Osteoblast (primary cell): ENCODE data around the gene AUTS2. TPM values are rescaled to one million over a fixed set of nuclear protein-coding genes. Genes with fewer than 3 reads are reported as not detected.

ENCODE experiments used
- DNase-seq: peaks from one replicate; pipeline ENCODE4 v3.0.0; 2011; ENCODE audit warnings: low spot score, mixed read lengths; ENCODE audit not compliant: insufficient read length; ENCODE audit errors: missing footprints
- H2AFZ ChIP-seq: 2 replicates; pipeline ENCODE4 v1.6.0; 2011; ENCODE audit warnings: mild to moderate bottlenecking, low read length
- H3K27ac ChIP-seq: 2 replicates; pipeline ENCODE4 v1.5.1; 2011; ENCODE audit warnings: mild to moderate bottlenecking, low read depth, low read length, moderate library complexity
- H3K27me3 ChIP-seq: 2 replicates; pipeline ENCODE4 v1.6.0; 2012; ENCODE audit warnings: mild to moderate bottlenecking, control low read depth, inconsistent platforms, low read length, moderate library complexity; ENCODE audit not compliant: insufficient read depth
- H3K36me3 ChIP-seq: 2 replicates; pipeline ENCODE4 v1.5.1; 2011; ENCODE audit warnings: mild to moderate bottlenecking, low read length, control low read depth, moderate library complexity; ENCODE audit not compliant: insufficient read depth
- H3K4me1 ChIP-seq: 2 replicates; pipeline ENCODE4 v1.5.1; 2011; ENCODE audit warnings: mild to moderate bottlenecking, low read length, control low read depth, moderate library complexity; ENCODE audit not compliant: insufficient read depth
- H3K4me2 ChIP-seq: 2 replicates; pipeline ENCODE4 v1.6.0; 2011; ENCODE audit warnings: mild to moderate bottlenecking, low read length; ENCODE audit not compliant: insufficient read depth
- H3K4me3 ChIP-seq: fragments of 200-600 bp; sonication (generic); 3 replicates; pipeline ENCODE4 v1.5.1; 2012; ENCODE audit warnings: mild to moderate bottlenecking, low read length, inconsistent platforms; ENCODE audit not compliant: insufficient read depth
- H3K79me2 ChIP-seq: 2 replicates; pipeline ENCODE4 v1.6.0; 2012; ENCODE audit warnings: mild to moderate bottlenecking, low read length, control low read depth, inconsistent platforms; ENCODE audit not compliant: insufficient read depth
- H3K9me3 ChIP-seq: 2 replicates; pipeline ENCODE4 v1.5.1; 2011; ENCODE audit warnings: low read depth, low read length, control low read depth
- H4K20me1 ChIP-seq: 2 replicates; pipeline ENCODE4 v1.6.0; 2012; ENCODE audit warnings: mild to moderate bottlenecking, low read length, control low read depth; ENCODE audit not compliant: insufficient read depth
- CTCF ChIP-seq: IDR thresholded peaks from 2 replicates; pipeline ENCODE4 v1.5.1; 2011; ENCODE audit warnings: mild to moderate bottlenecking, low read depth, low read length, moderate library complexity; ENCODE audit errors: extremely low read depth
- total RNA-seq: library from RNA; depleted of rRNA; stranded (reverse); fragments of >200 nt; gene quantifications from 2 replicates; pipeline ENCODE4 v1.2.3, GENCODE V29; 2012

AUTS2 gene
- total RNA-seq, 1 donor: 15.2 TPM

DNA sequence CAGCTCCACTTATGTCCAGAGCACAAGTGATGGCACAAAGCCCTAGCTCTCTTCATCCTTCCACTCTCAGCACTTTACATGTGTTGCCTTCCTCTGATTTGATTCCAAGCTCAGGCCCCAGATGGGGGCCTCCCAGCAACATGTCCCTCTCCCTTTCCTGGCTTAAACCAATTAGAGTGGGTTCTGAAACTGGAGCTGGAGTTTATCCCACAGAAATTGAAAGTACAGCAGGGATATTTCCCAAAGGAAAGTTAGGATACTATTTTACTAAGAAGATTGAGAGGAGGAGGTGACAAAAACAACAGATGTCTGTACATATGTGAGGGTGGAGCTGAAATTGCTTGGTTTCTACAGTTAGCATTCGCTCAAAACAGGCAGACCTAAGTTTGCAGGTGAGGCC lies 724.6 kb downstream of the AUTS2 start:
- Histone ChIP-seq H3K27me3 (no peaks in the 10 kb centered on the region), H3K27ac (no peak overlapping the region), H3K36me3 (no peaks in the 10 kb centered on the region), H3K79me2 (no peaks in the 10 kb centered on the region), H3K4me1 (peaks cover 9% of the 10 kb centered on the region), H2AFZ (no peak overlapping the region), H3K4me3 (no peak overlapping the region), H4K20me1 (no peaks in the 10 kb centered on the region), H3K4me2 (no peak overlapping the region), H3K9me3 (no peaks in the 10 kb centered on the region)
- no peak for DNase-seq
- no peak for TF ChIP-seq CTCF

DNA sequence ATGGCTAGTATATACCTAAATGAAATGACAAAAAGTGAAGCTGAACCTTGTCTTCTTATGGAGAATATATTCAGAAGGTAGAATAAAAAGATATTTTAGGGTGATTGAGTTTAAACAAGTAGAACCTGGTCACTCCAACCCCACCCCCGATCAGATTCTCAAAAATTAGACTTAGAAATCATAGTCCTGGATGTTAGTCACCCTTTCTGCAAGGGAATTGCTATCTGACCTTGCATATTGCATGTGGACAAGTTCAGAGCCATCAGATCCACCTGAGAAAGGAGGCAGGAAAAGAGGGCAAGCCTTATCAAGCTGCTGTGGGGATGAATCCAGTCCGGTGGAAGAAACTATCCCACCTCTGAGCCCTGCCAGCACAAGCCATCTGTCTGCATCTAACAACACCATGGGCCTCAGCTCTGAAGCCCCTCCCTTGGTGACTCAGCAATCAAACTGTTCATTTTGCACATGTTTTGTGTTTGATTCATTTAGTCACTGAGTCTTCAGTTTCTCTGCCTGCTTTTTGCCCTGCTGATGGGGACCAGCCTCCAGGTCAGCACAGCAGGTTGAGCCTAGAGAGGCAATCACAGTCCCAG lies 727.3 kb downstream of the AUTS2 start:
- no peaks in the 10 kb centered on the region for H4K20me1 ChIP-seq
- H3K4me2 ChIP-seq: no peak overlapping the region
- H3K27me3 ChIP-seq: no peaks in the 10 kb centered on the region
- no peak for TF ChIP-seq CTCF
- H3K36me3 ChIP-seq: no peaks in the 10 kb centered on the region
- H3K4me3 ChIP-seq: no peak overlapping the region
- H3K9me3 ChIP-seq: no peaks in the 10 kb centered on the region
- no peaks in the 10 kb centered on the region for H3K79me2 ChIP-seq
- DNase-seq: peak; percentile 69
- no peak overlapping the region for H3K27ac ChIP-seq
- peaks cover 9% of the 10 kb centered on the region for H3K4me1 ChIP-seq
- no peak overlapping the region for H2AFZ ChIP-seq

DNA sequence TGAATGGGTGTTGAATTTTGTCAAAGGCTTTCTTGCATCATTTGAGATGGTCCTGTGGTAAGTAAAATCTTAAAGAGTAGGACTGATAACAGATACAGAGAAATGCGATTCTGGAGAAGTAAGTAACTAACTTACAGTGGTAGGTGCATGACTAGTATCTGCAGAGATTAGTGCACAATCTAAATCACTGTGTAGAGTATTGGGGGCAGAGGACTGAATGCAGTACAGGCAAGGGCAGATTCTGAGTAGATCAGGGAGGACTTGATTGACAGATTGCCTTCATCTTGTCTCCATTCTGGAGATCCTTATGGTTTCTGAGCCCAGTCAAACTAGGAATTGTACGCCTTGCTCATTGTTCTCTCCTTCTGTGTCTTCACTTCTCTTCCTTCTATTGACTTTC lies 736.0 kb downstream of the AUTS2 start:
- DNase-seq: no peak
- Histone ChIP-seq H2AFZ (no peak overlapping the region), H3K79me2 (no peaks in the 10 kb centered on the region), H3K9me3 (no peaks in the 10 kb centered on the region), H3K27ac (no peak overlapping the region), H3K4me2 (no peak overlapping the region), H3K36me3 (no peaks in the 10 kb centered on the region), H3K4me3 (no peak overlapping the region), H4K20me1 (no peaks in the 10 kb centered on the region), H3K4me1 (no peaks in the 10 kb centered on the region), H3K27me3 (no peaks in the 10 kb centered on the region)
- no peak for TF ChIP-seq CTCF

- TF ChIP-seq CTCF: no peak
- Histone ChIP-seq H3K27ac (no peak overlapping the region), H3K4me2 (no peak overlapping the region)
Observed at GRCh38 chr7:70334871-70335270, 736.6 kb downstream of the AUTS2 start.

More at GRCh38 chr7:70334871-70335270, 736.6 kb downstream of the AUTS2 start:
- H4K20me1 ChIP-seq: no peaks in the 10 kb centered on the region
- no peak overlapping the region for H2AFZ ChIP-seq
- H3K4me1 ChIP-seq: no peaks in the 10 kb centered on the region
- H3K9me3 ChIP-seq: no peaks in the 10 kb centered on the region
- no peaks in the 10 kb centered on the region for H3K27me3 ChIP-seq
- H3K36me3 ChIP-seq: no peaks in the 10 kb centered on the region
- DNase-seq: no peak
- H3K79me2 ChIP-seq: no peaks in the 10 kb centered on the region
- H3K4me3 ChIP-seq: no peak overlapping the region
